Lower lobe of right lung (tissue), 2 donors: ENCODE measurements around the gene TRIOBP. TPM values are rescaled to one million over a fixed set of nuclear protein-coding genes. Genes with fewer than 3 reads are reported as not detected.

Experiments used
- ATAC-seq, 2 donors: fragments of 200-7000 bp; cut with Tn5 transposase; one replicate each; pipeline ENCODE4 v1.9.1; 2020 to 2022; ENCODE audit warnings: mild to moderate bottlenecking in 2 of 2, moderate library complexity in 2 of 2
- DNase-seq: peaks from one replicate; pipeline ENCODE4 v3.0.0-alpha.2; 2020
- H3K27ac ChIP-seq: fragments of 200-600 bp; one replicate; pipeline ENCODE4 v1.8.0; 2022
- H3K27me3 ChIP-seq: fragments of 200-600 bp; one replicate; pipeline ENCODE4 v1.8.0; 2022; ENCODE audit warnings: low read depth
- H3K36me3 ChIP-seq: fragments of 200-600 bp; one replicate; pipeline ENCODE4 v1.8.0; 2022; ENCODE audit warnings: mild to moderate bottlenecking
- H3K4me1 ChIP-seq: fragments of 200-600 bp; one replicate; pipeline ENCODE4 v1.8.0; 2022
- H3K4me3 ChIP-seq: fragments of 200-600 bp; one replicate; pipeline ENCODE4 v1.8.0; 2022; ENCODE audit warnings: mild to moderate bottlenecking
- H3K9me3 ChIP-seq: fragments of 200-600 bp; one replicate; pipeline ENCODE4 v1.8.0; 2022
- CTCF ChIP-seq: fragments of 200-600 bp; IDR thresholded peaks from one replicate; pipeline ENCODE4 v1.8.0; 2022; ENCODE audit warnings: antibody characterized with exemption, mild to moderate bottlenecking
- intact Hi-C: fragments of 100-400 bp; cut with DNase I; formaldehyde crosslinking; loops from one replicate; pipeline ENCODE4 v1.11.0; 2022
- long read RNA-seq: library from polyadenylated mRNA; unstranded; transcript quantifications from one replicate; pipeline ENCODE4 v2.0.0, GENCODE V29; 2021
- total RNA-seq: library from RNA; stranded (reverse); fragmentation: NEBNext Ultra II Directional; extraction: Animal tissue kit (Norgen Biotek cat#: 25700); gene quantifications from one replicate; pipeline ENCODE4 v1.2.1, GENCODE V29; 2021
- donor health status: DM: no; HTN: yes; CAD: no; lungs with severe emphysema.

The TRIOBP gene, protein sequence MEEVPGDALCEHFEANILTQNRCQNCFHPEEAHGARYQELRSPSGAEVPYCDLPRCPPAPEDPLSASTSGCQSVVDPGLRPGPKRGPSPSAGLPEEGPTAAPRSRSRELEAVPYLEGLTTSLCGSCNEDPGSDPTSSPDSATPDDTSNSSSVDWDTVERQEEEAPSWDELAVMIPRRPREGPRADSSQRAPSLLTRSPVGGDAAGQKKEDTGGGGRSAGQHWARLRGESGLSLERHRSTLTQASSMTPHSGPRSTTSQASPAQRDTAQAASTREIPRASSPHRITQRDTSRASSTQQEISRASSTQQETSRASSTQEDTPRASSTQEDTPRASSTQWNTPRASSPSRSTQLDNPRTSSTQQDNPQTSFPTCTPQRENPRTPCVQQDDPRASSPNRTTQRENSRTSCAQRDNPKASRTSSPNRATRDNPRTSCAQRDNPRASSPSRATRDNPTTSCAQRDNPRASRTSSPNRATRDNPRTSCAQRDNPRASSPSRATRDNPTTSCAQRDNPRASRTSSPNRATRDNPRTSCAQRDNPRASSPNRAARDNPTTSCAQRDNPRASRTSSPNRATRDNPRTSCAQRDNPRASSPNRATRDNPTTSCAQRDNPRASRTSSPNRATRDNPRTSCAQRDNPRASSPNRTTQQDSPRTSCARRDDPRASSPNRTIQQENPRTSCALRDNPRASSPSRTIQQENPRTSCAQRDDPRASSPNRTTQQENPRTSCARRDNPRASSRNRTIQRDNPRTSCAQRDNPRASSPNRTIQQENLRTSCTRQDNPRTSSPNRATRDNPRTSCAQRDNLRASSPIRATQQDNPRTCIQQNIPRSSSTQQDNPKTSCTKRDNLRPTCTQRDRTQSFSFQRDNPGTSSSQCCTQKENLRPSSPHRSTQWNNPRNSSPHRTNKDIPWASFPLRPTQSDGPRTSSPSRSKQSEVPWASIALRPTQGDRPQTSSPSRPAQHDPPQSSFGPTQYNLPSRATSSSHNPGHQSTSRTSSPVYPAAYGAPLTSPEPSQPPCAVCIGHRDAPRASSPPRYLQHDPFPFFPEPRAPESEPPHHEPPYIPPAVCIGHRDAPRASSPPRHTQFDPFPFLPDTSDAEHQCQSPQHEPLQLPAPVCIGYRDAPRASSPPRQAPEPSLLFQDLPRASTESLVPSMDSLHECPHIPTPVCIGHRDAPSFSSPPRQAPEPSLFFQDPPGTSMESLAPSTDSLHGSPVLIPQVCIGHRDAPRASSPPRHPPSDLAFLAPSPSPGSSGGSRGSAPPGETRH (N-terminal part only)
- total RNA-seq: 78.8 TPM
- long read RNA-seq, transcript TRIOBP-205 (8 exons, 2,125 nt): minor isoform, 5 of 394 reads
- long read RNA-seq, transcript TRIOBP-203 (14 exons, 2,324 nt): major isoform, 241 of 394 reads
- long read RNA-seq, partial matches to known transcripts: 56 of 394 reads
- long read RNA-seq, other reads (novel, unspliced or antisense): 92 of 394 reads

DNA sequence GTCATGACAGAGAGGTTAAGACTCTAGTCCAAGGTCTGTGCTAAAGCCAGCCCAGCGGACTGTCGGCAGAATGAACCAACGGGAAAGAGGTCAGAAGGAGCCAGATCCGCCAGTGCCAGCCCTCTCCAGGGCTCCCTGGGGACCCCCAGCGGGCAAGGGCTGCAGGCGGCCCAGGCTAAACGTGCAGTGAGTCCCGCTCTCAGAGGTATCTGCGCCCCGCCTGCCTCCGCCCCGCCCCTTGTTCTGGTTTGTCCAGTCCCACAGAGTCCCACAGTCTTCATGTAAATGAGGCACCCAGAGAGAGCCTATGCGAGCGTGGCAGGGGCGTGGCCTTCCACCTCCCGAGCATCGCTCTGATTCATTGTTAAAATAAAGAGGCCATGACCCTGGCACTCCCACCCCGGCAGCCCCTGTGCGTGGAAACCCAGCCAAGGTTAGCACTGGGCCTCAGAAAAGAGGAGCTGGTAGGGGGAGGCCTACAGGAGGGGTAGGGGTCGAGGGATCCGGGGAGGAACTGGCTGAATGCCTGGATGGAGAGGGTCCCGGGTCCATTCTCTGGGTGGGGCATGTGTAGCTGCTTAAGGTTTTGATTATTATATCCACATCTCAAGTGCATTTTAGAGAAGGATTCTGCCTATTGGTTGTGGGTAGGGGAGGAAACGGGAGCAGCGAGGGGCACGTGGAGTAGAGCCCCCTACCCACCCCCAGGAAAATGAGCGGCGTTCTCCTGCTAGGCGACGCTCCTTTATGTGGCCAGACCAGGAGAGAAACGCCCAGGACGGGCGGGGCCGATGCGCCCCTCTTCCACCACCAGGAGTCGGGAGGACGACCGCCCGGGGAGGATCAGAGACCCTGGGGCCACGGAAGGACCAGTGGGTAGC lies at the start of gene TRIOBP:
Gene TRIOBP (plus strand): TSS at position 392 of the 881 bp plus-strand sequence. CDS start 4,318 bp downstream, outside the sequence.
- Histone ChIP-seq H3K27ac (no peak within 1 kb of the TSS), H3K4me3 (peak within 1 kb of the TSS; percentile 30), H3K27me3 (no peaks in the 10 kb centered on the region), H3K9me3 (no peaks in the 10 kb centered on the region), H3K4me1 (peaks cover 16% of the 10 kb centered on the region), H3K36me3 (peaks cover 28% of the 10 kb centered on the region)
- peak; percentile 97 for DNase-seq
- ATAC-seq: peak; percentile 97 to 99
- intact Hi-C loops: no loop called here
- peak; percentile 50 for TF ChIP-seq CTCF

DNA sequence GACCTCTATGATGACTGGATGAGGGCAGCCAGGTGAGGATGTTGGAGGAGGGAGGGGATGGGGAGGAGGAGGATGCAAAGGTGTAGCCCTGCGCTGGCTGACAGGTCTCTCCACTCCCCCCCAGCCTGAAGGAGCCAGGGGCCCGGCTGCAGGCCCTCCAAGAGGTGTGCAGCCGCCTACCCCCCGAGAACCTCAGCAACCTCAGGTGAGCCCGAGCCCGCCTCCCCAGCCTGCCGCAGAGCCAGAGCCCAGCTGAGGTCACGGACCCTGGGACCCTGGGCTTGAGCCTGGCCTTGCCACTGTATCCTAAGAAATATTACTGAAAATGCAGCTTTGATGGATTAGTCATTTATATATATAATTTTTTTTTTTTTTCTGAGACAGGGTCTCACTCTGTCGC lies 49.5 kb upstream of the TRIOBP start:
- Histone ChIP-seq H3K36me3 (peaks cover 74% of the 10 kb centered on the region), H3K4me1 (peaks cover 7% of the 10 kb centered on the region)

DNA sequence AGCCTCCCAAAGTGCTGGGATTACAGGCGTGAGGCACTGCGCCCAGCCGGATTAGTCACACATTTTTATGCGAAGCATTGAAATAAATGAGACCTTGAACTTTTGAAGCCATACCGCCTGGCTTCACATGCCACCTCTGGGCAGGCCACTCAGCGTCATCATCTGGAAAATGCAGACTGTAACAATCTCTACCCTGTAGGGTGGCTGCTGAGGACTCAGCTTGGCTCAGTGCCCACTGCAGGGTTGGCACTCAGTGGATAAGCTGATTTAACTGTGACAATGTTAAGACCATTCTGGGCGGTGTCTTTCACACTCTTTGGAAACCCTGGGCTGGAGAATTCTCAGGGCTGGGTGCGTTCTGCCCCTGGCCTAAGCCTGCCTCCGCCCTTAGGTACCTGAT lies 48.9 kb upstream of the TRIOBP start:
- no peaks in the 10 kb centered on the region for H3K9me3 ChIP-seq
- no peak for TF ChIP-seq CTCF
- DNase-seq: no peak
- peaks cover 79% of the 10 kb centered on the region for H3K36me3 ChIP-seq
- H3K4me3 ChIP-seq: no peak overlapping the region
- peaks cover 6% of the 10 kb centered on the region for H3K4me1 ChIP-seq
- no peaks in the 10 kb centered on the region for H3K27me3 ChIP-seq
- intact Hi-C loops: no loop called here
- H3K27ac ChIP-seq: no peak overlapping the region
- no peak for ATAC-seq

More for the DNA sequence above, 49.5 kb upstream of the TRIOBP start:
- ATAC-seq: no peak
- H3K27me3 ChIP-seq: no peaks in the 10 kb centered on the region
- TF ChIP-seq CTCF: no peak
- H3K27ac ChIP-seq: no peak overlapping the region
- H3K9me3 ChIP-seq: no peaks in the 10 kb centered on the region
- DNase-seq: no peak
- H3K4me3 ChIP-seq: no peak overlapping the region
- intact Hi-C loops: no loop called here

GRCh38 chr22:37650463-37651136 lies 46.2 kb upstream of the TRIOBP start:
- no peak for TF ChIP-seq CTCF
- Histone ChIP-seq H3K4me1 (no peaks in the 10 kb centered on the region), H3K27me3 (no peaks in the 10 kb centered on the region), H3K4me3 (no peak overlapping the region), H3K27ac (no peak overlapping the region), H3K36me3 (peaks cover 70% of the 10 kb centered on the region), H3K9me3 (no peaks in the 10 kb centered on the region)
- DNase-seq (no peak), ATAC-seq (no peak)
- intact Hi-C loops: no loop called here
